Measurements from ENCODE around the gene MVK. TPM values are rescaled to one million over a fixed set of nuclear protein-coding genes. Genes with fewer than 3 reads are reported as not detected.

The MVK gene
- total RNA-seq, 4 donors from 2014 or later: 20.4 to 42.0 (median 31.6) TPM

DNA sequence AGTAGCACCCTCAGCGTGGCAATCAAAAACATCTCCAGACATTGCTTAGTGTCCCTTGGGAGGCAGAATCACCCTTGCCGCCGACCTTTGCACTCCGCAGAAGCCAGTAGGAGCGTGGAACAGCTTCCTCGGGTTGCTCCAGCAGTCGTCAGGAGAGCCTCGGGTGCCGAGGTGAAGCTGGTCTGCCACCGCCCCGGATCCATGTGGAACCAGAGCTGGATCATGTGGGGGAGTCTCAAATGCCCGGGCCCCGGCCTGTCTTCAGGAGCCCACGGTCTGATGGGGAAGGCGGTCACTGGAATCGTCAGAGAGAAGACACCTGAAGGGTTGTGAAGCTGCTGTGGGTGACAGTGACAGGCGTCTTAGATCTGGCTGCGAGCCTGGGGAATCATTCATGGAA is 14.3 kb downstream of the MVK start:
- TF ChIP-seq, protein P1, sequence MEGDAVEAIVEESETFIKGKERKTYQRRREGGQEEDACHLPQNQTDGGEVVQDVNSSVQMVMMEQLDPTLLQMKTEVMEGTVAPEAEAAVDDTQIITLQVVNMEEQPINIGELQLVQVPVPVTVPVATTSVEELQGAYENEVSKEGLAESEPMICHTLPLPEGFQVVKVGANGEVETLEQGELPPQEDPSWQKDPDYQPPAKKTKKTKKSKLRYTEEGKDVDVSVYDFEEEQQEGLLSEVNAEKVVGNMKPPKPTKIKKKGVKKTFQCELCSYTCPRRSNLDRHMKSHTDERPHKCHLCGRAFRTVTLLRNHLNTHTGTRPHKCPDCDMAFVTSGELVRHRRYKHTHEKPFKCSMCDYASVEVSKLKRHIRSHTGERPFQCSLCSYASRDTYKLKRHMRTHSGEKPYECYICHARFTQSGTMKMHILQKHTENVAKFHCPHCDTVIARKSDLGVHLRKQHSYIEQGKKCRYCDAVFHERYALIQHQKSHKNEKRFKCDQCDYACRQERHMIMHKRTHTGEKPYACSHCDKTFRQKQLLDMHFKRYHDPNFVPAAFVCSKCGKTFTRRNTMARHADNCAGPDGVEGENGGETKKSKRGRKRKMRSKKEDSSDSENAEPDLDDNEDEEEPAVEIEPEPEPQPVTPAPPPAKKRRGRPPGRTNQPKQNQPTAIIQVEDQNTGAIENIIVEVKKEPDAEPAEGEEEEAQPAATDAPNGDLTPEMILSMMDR (IDR thresholded peaks at IDR 0.05): no peak
- TF ChIP-seq POLR2A (IDR thresholded peaks at IDR 0.05): no peak
- no peaks in the 10 kb centered on the region for H3K27me3 ChIP-seq
- H3K4me1 ChIP-seq: peaks cover 30 to 37% of the 10 kb centered on the region in 2 donors
- DNase-seq: no peak
- H3K4me3 ChIP-seq (replicated peaks in 1 of 3): no peak overlapping the region
- WGBS, 2 donors: 78 to 87% methylated on average over 13 to 14 of the region's 18 CpGs
- H3K36me3 ChIP-seq: peaks cover 3 to 7% of the 10 kb centered on the region in 2 donors
- intact Hi-C loops (cut with DNase I): no loop called here
- H3K27ac ChIP-seq: peak overlapping the region; percentile 72 to 93 (median 86)
- H3K9me3 ChIP-seq: no peaks in the 10 kb centered on the region

DNA sequence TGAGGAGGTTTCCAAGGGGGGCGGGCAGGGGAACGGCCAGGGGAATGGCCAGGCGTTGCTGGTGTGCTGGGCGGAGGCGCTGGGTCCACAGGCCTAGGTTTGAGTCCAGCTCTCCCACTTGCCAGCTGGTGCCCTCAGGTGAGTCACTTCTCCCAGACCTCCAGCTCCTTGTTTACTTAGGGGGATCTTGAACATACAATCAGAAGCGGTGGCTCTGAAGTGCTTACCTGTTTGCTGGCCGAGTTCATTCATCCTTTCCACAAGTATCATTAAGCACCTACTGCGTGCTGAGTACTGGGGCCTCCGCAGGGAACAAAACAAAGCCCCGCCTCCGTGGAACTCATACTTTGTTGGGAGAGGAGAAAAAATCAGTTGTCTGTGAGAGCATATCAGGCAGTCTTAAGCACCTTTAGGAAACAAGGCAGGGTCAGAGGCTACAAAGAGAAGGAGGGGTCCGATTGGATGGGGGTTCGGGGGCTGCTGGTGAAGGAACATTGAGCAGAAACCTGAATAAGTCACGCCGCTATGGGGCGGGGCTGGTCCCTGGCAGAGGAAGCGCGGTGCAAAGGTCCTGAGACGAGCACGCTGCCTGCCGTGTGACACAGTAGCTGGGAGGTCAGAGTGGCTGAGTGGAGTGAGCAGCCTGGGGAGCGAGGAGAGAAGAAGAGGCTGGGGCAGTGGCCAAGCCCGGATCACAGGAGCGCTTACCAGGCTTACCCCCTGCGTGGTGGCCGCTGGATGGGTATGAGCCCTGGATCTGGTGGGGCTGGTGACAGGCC is 15.1 kb downstream of the MVK start:
- 46 to 53% methylated on average over 22 to 26 of the region's 26 CpGs for WGBS, 2 donors
- peak overlapping the region; percentile 72 to 93 (median 86) for H3K27ac ChIP-seq
- peaks cover 7 to 11% of the 10 kb centered on the region in 2 donors for H3K36me3 ChIP-seq
- DNase-seq: peak; percentile 86 to 89
- H3K4me3 ChIP-seq (replicated peaks in 1 of 3): no peak overlapping the region
- TF ChIP-seq, protein P1 (IDR thresholded peaks at IDR 0.05): no peak
- TF ChIP-seq POLR2A (IDR thresholded peaks at IDR 0.05): peak in 1 of 2 donors; percentile 2
- H3K27me3 ChIP-seq: no peaks in the 10 kb centered on the region
- no peaks in the 10 kb centered on the region for H3K9me3 ChIP-seq
- H3K4me1 ChIP-seq: peaks cover 30 to 37% of the 10 kb centered on the region in 2 donors
- intact Hi-C loops (cut with DNase I): no loop called here

DNA sequence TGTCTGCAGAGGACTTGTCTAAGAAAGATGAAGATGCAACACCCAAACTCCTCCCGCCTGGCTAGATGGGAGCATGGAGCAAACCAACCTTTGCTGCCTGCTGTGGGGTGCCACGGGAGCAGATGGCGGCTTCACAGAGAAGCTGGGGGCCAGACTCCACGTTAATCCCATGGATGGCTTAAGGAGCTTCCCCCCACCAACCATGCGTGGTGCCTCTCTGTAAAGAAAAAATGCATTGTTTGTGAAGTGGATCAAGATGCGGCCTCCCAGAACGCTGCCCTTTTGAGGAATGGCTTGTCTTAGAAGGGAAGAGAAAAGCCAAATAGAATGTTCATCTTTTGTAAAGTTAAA is 15.6 kb downstream of the MVK start:
- H3K36me3 ChIP-seq: peaks cover 7% of the 10 kb centered on the region in 2 donors
- intact Hi-C loops (cut with DNase I): no loop called here

DNA sequence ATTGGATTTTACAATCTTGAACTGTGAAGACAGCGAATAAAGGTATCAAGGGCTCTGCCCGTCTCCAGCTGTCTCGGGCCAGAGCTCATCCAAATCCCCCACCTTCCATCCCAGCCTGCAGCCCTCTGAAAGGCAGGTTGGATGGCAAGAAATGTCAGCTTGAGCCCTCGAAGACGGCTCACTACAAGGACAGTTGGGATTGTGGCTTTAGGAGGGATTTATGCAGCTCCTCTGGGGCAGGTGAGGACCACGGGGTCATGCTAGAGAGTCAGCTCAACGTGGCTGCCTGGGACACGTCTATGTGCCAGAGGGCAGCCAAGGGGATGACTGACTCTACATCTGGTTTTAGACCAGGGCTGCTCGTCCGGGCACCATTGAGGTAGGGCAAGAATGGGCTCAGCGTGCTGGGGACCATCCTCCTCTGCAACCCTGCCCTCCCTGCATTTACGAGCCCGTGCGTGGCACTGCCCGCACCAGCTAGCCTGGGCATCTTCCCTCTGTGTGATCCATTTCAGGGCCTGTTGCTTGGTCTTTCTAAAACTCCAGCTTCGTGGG is 16.2 kb downstream of the MVK start:
- Histone ChIP-seq H3K4me3 (replicated peaks in 1 of 3) (no peak overlapping the region), H3K9me3 (no peaks in the 10 kb centered on the region), H3K27ac (peak overlapping the region in 2 of 3 donors; percentile 86 to 93), H3K27me3 (no peaks in the 10 kb centered on the region), H3K36me3 (peaks cover 7% of the 10 kb centered on the region in 2 donors), H3K4me1 (peaks cover 30 to 37% of the 10 kb centered on the region in 2 donors)
- DNase-seq: no peak
- intact Hi-C loops (cut with DNase I): loop anchor here (10.0 kb wide), 1 partner anchor 165 kb away; no protein-coding TSS in a partner anchor
- 90 to 94% methylated on average over 16 of the region's 16 CpGs for WGBS, 2 donors
- TF ChIP-seq, protein P1 (IDR thresholded peaks at IDR 0.05): no peak
- no peak for TF ChIP-seq POLR2A (IDR thresholded peaks at IDR 0.05)

More for the DNA sequence above, 15.6 kb downstream of the MVK start:
- DNase-seq: no peak
- peaks cover 30 to 37% of the 10 kb centered on the region in 2 donors for H3K4me1 ChIP-seq
- H3K4me3 ChIP-seq (replicated peaks in 1 of 3): no peak overlapping the region
- 70 to 77% methylated on average over 7 of the region's 7 CpGs for WGBS, 2 donors
- no peaks in the 10 kb centered on the region for H3K27me3 ChIP-seq
- no peaks in the 10 kb centered on the region for H3K9me3 ChIP-seq
- peak overlapping the region; percentile 72 to 93 (median 86) for H3K27ac ChIP-seq
- no peak for TF ChIP-seq POLR2A (IDR thresholded peaks at IDR 0.05)
- TF ChIP-seq, protein P1 (IDR thresholded peaks at IDR 0.05): no peak

DNA sequence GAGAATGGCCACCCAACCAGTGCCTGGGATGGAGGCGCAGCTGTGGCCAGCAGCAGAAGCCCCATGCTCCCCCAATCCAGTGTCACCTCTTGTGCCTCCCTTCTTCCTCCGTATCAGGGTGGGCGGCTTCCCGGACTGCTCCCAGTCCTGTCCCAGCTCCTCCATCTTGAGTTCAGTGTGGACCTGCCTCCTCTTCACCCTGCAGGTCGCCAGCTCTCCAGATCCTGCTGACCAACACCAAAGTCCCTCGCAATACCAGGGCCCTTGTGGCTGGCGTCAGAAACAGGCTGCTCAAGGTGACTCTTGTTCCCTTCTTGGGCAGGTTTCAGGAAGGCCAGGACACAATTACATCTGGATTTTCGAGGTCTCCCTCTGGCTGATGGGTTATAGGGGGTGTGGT is 17.0 kb downstream of the MVK start:
- H3K27me3 ChIP-seq: no peaks in the 10 kb centered on the region
- intact Hi-C loops (cut with DNase I): loop anchor here (10.0 kb wide), 1 partner anchor 166 kb away; no protein-coding TSS in a partner anchor
- no peaks in the 10 kb centered on the region for H3K9me3 ChIP-seq
- WGBS, 2 donors: 91 to 93% methylated on average over 8 of the region's 8 CpGs
- H3K4me1 ChIP-seq: peaks cover 30 to 37% of the 10 kb centered on the region in 2 donors
- H3K36me3 ChIP-seq: peaks cover 7% of the 10 kb centered on the region in 2 donors
- TF ChIP-seq, protein P1 (IDR thresholded peaks at IDR 0.05): no peak
- TF ChIP-seq POLR2A (IDR thresholded peaks at IDR 0.05): no peak
- DNase-seq: no peak
- H3K4me3 ChIP-seq (replicated peaks in 1 of 3): no peak overlapping the region
- no peak overlapping the region for H3K27ac ChIP-seq

Data from thyroid gland (tissue), 4 donors.